Omental fat pad (tissue), 4 donors: ENCODE data around the gene ISOC2. TPM values are rescaled to one million over a fixed set of nuclear protein-coding genes. Genes with fewer than 3 reads are reported as not detected.
"Not testable (repeated sequence)": the region's sequence is repeated elsewhere in the genome, so short reads cannot be mapped to it uniquely, and the experiment has no call there.

Experiments used
- ATAC-seq: fragments of 150-250 bp; one replicate; pipeline ENCODE4 v1.9.1; 2016; ENCODE audit warnings: mild to moderate bottlenecking, moderate library complexity; ENCODE audit not compliant: low FRiP score
- DNase-seq: peaks from one replicate; pipeline ENCODE4 v3.0.0-alpha.2; 2019; ENCODE audit warnings: low spot score
- total RNA-seq, 4 donors: library from RNA; depleted of rRNA; stranded (reverse); fragments of >200 nt; gene quantifications; one replicate each; pipeline ENCODE4 v1.1.0, GENCODE V29; 2016
- TF ChIP-seq, protein P1 (sequence below), 3 donors: fragments of 450-650 bp; IDR thresholded peaks; one replicate each; pipeline ENCODE4 v1.5.1; 2016 to 2017; ENCODE audit warnings: antibody characterized with exemption in 3 of 3, mild to moderate bottlenecking in 3 of 3, moderate library complexity in 2 of 3

ISOC2 gene
- total RNA-seq, 4 donors from 2014 or later, result 52.5 to 96.8 (median 62.5) TPM

GRCh38 chr19:55502197-55502952, 40.9 kb upstream of the ISOC2 start:
- DNase-seq, result no peak
- ATAC-seq, result no peak

DNA sequence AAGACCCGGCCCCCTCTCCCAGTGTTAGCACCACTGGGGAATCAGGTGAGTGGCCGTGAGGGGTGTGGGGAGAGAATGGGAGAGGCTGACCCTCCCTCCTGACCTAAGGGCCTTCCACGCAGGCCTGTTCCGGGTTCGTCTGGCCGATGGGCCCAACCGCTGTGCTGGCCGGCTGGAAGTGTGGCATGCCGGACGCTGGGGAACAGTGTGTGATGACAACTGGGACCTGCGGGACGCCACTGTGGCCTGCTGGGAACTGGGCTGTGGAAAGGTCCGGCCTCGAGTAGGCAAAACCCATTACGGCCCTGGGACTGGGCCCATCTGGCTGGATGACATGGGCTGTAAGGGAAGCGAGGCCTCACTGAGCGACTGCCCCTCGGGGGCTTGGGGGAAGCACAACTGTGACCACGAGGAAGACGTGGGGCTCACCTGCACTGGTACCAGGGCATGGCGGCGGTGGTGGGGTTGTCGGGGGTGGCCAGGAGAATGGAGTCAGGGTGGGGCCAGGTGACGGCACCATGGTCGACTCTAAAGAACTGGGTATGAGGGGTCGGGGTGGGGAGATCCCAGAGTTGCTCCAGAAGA, 39.0 kb upstream of the ISOC2 start:
- TF ChIP-seq, protein P1, sequence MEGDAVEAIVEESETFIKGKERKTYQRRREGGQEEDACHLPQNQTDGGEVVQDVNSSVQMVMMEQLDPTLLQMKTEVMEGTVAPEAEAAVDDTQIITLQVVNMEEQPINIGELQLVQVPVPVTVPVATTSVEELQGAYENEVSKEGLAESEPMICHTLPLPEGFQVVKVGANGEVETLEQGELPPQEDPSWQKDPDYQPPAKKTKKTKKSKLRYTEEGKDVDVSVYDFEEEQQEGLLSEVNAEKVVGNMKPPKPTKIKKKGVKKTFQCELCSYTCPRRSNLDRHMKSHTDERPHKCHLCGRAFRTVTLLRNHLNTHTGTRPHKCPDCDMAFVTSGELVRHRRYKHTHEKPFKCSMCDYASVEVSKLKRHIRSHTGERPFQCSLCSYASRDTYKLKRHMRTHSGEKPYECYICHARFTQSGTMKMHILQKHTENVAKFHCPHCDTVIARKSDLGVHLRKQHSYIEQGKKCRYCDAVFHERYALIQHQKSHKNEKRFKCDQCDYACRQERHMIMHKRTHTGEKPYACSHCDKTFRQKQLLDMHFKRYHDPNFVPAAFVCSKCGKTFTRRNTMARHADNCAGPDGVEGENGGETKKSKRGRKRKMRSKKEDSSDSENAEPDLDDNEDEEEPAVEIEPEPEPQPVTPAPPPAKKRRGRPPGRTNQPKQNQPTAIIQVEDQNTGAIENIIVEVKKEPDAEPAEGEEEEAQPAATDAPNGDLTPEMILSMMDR (IDR thresholded peaks at IDR 0.05), result no peak
- DNase-seq, result no peak
- no peak for ATAC-seq

More at GRCh38 chr19:55502197-55502952, 40.9 kb upstream of the ISOC2 start:
- TF ChIP-seq, protein P1 (IDR thresholded peaks at IDR 0.05), result no peak

DNA sequence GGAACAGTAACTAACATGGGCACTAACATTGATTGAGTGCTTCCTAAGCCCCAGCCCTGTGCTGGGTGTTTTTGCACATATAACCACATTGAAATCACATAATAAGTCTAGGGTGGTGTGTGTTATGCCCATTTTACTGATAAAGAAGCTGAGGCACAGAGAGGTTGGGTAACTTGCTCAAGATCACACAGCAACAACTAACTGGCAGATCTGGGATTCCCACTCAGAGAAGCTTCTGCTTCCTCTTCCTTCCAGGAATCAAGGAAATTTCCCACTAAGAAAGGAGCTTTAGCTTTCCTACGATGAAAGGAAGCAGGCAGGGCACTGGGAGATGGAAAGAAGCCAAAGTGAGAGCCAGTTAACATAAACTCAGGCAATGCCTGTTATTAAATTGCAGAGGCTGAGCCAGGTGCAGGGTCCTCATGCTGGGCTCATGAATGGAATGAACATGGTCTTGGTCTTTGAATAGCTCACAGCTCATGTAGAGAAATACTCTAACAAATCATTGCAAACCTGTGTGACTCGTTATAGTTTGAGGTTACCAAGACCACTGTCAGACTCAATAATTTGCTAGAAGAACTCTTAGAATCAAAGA, 36.9 kb upstream of the ISOC2 start:
- ATAC-seq (no peak), DNase-seq (no peak)
- TF ChIP-seq, protein P1 (IDR thresholded peaks at IDR 0.05), result no peak

- no peak for DNase-seq
- ATAC-seq, result no peak
- TF ChIP-seq, protein P1 (IDR thresholded peaks at IDR 0.05), result no peak
Observed at GRCh38 chr19:55497763-55498162, 36.3 kb upstream of the ISOC2 start.

GRCh38 chr19:55496820-55497219, 35.4 kb upstream of the ISOC2 start:
- not testable (repeated sequence) for DNase-seq, ATAC-seq

- ATAC-seq, result no peak
- no peak for DNase-seq
- TF ChIP-seq, protein P1 (IDR thresholded peaks at IDR 0.05), result no peak
Observed at GRCh38 chr19:55495646-55496349, 34.4 kb upstream of the ISOC2 start.

DNA sequence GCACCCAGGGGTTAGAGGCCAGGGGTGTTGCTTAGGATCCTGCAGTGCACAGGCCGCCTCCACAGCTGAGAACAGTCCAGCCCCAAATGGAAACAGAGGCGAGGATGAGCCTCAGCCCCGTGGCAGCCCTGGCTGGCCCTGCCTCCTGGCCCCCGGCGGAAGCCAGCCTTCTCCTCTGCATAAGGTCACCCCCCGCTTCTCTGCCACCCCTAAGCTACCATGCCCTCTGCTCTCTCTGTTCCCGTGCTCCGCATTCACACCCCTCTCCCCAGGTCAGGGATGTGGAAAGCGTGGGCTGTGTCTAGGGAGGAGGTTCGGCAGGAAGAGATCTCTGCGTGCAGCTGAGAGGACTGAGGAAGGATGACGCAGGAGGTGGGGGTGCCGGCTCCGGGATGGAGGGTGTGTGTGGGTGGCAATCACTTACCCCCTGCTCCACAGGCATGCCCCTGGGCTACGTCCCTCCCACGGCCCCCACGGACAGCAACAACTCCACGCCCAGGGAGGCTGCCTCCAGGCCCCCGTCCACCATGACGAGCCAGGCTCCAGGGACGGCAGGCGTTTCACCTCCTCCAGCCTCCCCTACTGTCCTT, 32.8 kb upstream of the ISOC2 start:
- ATAC-seq, result peak; percentile 83
- TF ChIP-seq, protein P1 (IDR thresholded peaks at IDR 0.05), result no peak
- peak; percentile 48 for DNase-seq
